ENCODE data around the gene BID. TPM values are rescaled to one million over a fixed set of nuclear protein-coding genes. Genes with fewer than 3 reads are reported as not detected.
A peak's percentile ranks its signal among the peaks of the same experiment; 100 is the strongest.

BID gene
- total and polyA plus RNA-seq, 2 of the 8 experiments (the other 6 are each of a cell fraction or from before 2014, with no cell fraction given), result 39.3 to 114 TPM

- Histone ChIP-seq H2BK20ac (ENCODE audit: low read length) (no peak overlapping the region), H4K91ac (replicated peaks; ENCODE audit: insufficient read length, low read length) (no peak overlapping the region), H3K4me2 (ENCODE audit: insufficient read depth in 1 of 2, low read depth in 2 of 2, low read length in 2 of 2) (peak overlapping the region in 1 of 2 experiments; percentile 15; a peak in 1 of 4 replicates), H3K4ac (replicated peaks; ENCODE audit: insufficient read length, low read depth, low read length) (no peak overlapping the region), H2BK5ac (ENCODE audit: low read depth, low read length) (no peak overlapping the region), H3K23ac (ENCODE audit: insufficient read length) (no peak overlapping the region), H2BK120ac (replicated peaks; ENCODE audit: low read depth, low read length) (no peak overlapping the region), H3K4me3 (ENCODE audit: extremely low read depth in 1 of 4, insufficient read depth in 2 of 4, low read depth in 3 of 4, low read length in 4 of 4) (no peak overlapping the region), H3K9ac (replicated peaks in 1 of 4; ENCODE audit: extremely low read depth in 1 of 4, low read depth in 3 of 4, low read length in 3 of 4) (no peak overlapping the region), H2AFZ (ENCODE audit: low read length) (no peak overlapping the region), H3K79me2 (ENCODE audit: control insufficient read depth in 1 of 2, insufficient read depth in 2 of 2, low read length in 2 of 2) (no peaks in the 10 kb centered on the region), H3K27ac (ENCODE audit: low read depth, low read length) (no peak overlapping the region), H3K9me3 (ENCODE audit: insufficient read depth in 2 of 2, low read depth in 1 of 2, low read length in 1 of 2) (no peaks in the 10 kb centered on the region), H3K56ac (replicated peaks; ENCODE audit: insufficient read length, low read depth, low read length) (no peak overlapping the region), H4K20me1 (replicated peaks in 1 of 2; ENCODE audit: control insufficient read depth in 1 of 2, insufficient read depth in 2 of 2, low read length in 2 of 2) (no peaks in the 10 kb centered on the region), H3K23me2 (ENCODE audit: low read depth, low read length) (no peaks in the 10 kb centered on the region), H3K36me3 (ENCODE audit: control insufficient read depth in 2 of 4, insufficient read depth in 4 of 4, low read length in 3 of 4) (no peaks in the 10 kb centered on the region), H3K79me1 (ENCODE audit: low read depth, low read length) (no peaks in the 10 kb centered on the region; the same call in 1 of the 2 replicates), H4K8ac (ENCODE audit: extremely low read depth, insufficient read depth, low read length) (peak overlapping the region; percentile 72; the same call in 1 of the 2 replicates), H4K5ac (ENCODE audit: insufficient read length, low read depth, low read length) (no peak overlapping the region), H2BK12ac (ENCODE audit: low read depth, low read length) (no peak overlapping the region), H3K4me1 (replicated peaks in 1 of 4; ENCODE audit: control insufficient read depth in 3 of 4, insufficient read depth in 4 of 4, low read length in 3 of 4) (peaks cover 0 to 5% (median under 1%) of the 10 kb centered on the region in 4 experiments; a peak in 1 of 7 replicates), H2AK5ac (ENCODE audit: low read depth, low read length) (no peak overlapping the region), H3K14ac (ENCODE audit: insufficient read length) (no peak overlapping the region), H3K18ac (ENCODE audit: extremely low read depth, low read length) (no peak overlapping the region), H3K27me3 (replicated peaks in 1 of 4; ENCODE audit: control insufficient read depth in 3 of 4, extremely low read depth in 1 of 4, insufficient read depth in 3 of 4, low read length in 3 of 4) (no peaks in the 10 kb centered on the region), H2BK15ac (ENCODE audit: low read length) (no peak overlapping the region)
- peak; percentile 88 for FAIRE-seq
- peak; percentile 74 to 96 for DNase-seq (ENCODE audit: low read depth in 1 of 2, low spot score in 2 of 2)
- 63% methylated on average over 32 of the region's 37 CpGs; no CpG with 5 or more reads in 1 of the 2 experiments for WGBS, 2 experiments (ENCODE audit: extremely low coverage in 1 of 2, insufficient coverage in 1 of 2, insufficient read length in 1 of 2, insufficient replicate concordance in 2 of 2, low coverage in 1 of 2, low lambda C conversion rate in 2 of 2, missing lambda C conversion rate in 1 of 2)
- ChIA-PET CTCF (ENCODE audit: partially characterized antibody) (interaction anchor here (0.6 to 10.7 kb wide), 33 partner anchors 6 to 689 kb away, joined by 3 to 174 read pairs (median 4); partner anchors contain the start of genes BID and PEX26), POLR2A (ENCODE audit: partially characterized antibody) (interaction anchor here (0.6 to 6.3 kb wide), 4 partner anchors 12 to 660 kb away, joined by 3 to 38 read pairs (median 4); partner anchors contain the start of gene BID)
- TF ChIP-seq JUND (IDR thresholded peaks at IDR 0.05; ENCODE audit: low read length) (no peak), SP1 (IDR thresholded peaks at IDR 0.05; ENCODE audit: low read depth, low read length) (no peak), HDAC6 (IDR thresholded peaks at IDR 0.05; ENCODE audit: low read depth, low read length) (no peak), E2F6 (IDR thresholded peaks at IDR 0.05) (peak; percentile 23; the same call in 1 of the 2 replicates), POLR2AphosphoS5 (IDR thresholded peaks at IDR 0.05; ENCODE audit: low read depth, low read length) (no peak), KDM5A (IDR thresholded peaks at IDR 0.05; ENCODE audit: low read length) (no peak), BRCA1 (IDR thresholded peaks at IDR 0.05; ENCODE audit: low read depth, low read length) (no peak), FOSL1 (IDR thresholded peaks at IDR 0.05; ENCODE audit: insufficient read depth, low read depth, low read length) (0 out of 2 replicates have a peak, but pooled peaks have one; percentile 24)
- TF ChIP-seq, protein P1, sequence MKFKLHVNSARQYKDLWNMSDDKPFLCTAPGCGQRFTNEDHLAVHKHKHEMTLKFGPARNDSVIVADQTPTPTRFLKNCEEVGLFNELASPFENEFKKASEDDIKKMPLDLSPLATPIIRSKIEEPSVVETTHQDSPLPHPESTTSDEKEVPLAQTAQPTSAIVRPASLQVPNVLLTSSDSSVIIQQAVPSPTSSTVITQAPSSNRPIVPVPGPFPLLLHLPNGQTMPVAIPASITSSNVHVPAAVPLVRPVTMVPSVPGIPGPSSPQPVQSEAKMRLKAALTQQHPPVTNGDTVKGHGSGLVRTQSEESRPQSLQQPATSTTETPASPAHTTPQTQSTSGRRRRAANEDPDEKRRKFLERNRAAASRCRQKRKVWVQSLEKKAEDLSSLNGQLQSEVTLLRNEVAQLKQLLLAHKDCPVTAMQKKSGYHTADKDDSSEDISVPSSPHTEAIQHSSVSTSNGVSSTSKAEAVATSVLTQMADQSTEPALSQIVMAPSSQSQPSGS (IDR thresholded peaks at IDR 0.05; ENCODE audit: low read length), result no peak
Measured at GRCh38 chr22:17785185-17786184, 11.2 kb upstream of the BID start.
